OCI-M1 (cell line): ENCODE results near the gene FAM177B.
"Not testable (repeated sequence)": the region's sequence is repeated elsewhere in the genome, so short reads cannot be mapped to it uniquely, and the experiment has no call there.

Source experiments
- DNase-seq: peaks from one replicate; lab custom pipeline; 2025; lab: John Stamatoyannopoulos, UW

FAM177B gene

DNA sequence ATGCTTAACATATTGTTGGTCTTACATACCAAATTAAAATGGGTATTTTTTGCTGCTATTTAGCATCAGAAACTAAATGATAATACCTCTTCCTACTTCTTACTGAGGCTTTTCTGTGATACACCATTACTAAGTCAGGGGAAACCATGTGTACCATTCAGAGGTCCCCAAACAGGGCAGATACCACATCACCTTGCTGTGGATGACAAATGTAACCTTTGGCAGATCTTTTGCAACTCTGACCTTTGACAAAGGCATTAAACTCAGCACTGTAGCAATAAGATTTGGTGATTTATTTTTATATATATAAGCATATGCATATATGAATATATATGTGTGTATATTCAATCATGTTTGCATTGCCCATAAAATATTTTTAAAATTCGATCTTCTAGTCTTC is 2.9 kb downstream of the FAM177B start:
- no peak for DNase-seq

GRCh38 chr1:222741630-222742457 is 4.8 kb downstream of the FAM177B start:
- DNase-seq: not testable (repeated sequence)

GRCh38 chr1:222749927-222750326 is 12.9 kb downstream of the FAM177B start:
- no peak for DNase-seq

DNA sequence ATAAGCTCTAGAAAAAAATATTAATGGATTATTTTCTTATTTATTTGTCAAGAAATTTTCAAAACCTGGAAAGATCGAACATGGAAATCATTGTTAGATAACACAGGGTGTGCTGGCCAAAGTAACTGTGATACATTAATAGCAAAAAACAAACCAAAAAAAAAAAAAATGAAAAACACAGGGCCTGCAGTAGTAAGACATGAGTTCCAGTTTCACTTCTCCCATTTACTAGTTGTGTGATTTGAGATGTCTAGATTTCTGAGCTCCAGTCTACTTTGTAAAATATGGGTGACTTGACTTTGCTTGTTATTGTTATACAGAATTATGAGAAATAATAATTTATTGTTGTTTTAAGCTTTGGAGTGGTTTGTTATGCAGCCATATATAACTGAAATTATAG is 13.6 kb downstream of the FAM177B start:
- DNase-seq: no peak

DNA sequence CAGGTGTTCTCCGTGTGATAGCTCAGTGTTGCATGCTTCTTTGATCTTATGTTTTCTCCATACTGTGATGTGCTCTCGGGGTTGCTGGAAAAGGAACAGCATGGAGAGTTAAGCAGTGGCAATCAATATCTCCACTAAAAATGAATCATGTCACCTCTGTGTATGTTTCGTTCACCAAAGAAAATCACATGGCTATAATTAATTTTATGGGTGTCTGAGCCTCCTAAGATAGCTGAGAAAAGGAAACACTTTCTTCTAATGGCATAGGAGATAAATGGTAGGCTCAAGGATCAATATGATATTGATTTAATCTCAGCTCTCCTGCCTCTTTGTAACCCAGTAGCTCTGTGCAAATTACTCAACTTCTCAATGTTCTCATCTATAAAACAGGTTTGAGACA is 14.3 kb downstream of the FAM177B start:
- DNase-seq: no peak

- peak; percentile 24 for DNase-seq
Observed at GRCh38 chr1:222754366-222755139, 17.6 kb downstream of the FAM177B start.

DNA sequence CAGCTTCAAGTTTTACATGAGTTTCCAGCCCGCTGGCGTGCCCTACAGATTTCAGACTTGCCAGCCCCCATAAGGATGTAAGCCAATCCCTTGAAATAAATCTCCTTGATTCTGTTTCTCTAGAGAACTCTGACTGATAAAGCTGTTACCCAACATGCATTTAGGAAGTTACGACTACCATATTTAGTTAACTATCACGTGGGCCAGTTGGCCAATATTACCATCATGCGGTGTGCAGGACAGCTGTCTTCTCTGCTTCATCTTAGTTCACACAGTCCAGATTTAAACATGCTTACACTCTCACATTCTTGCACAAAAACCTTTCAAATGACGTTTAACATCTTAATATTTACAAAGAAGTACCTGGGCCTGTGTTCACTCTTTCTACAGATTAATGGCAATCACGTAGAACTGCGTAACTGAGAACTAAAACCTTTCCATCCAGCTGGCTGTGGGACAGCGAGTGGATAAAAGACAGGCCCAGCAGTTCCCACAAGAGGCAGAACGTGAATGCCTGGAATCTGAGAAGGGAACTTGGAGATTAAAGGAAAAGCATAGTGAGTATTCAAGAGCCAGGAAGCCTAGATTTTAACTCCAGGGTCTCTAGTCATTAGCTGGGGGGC is 20.8 kb downstream of the FAM177B start:
- DNase-seq: no peak

- DNase-seq: no peak
Observed at GRCh38 chr1:222759451-222760035, 22.5 kb downstream of the FAM177B start.

GRCh38 chr1:222761083-222761482 is 24.1 kb downstream of the FAM177B start:
- DNase-seq: no peak

- not testable (repeated sequence) for DNase-seq
Observed at GRCh38 chr1:222762178-222762577, 25.2 kb downstream of the FAM177B start.

GRCh38 chr1:222767152-222767571 is 30.2 kb downstream of the FAM177B start:
- DNase-seq: no peak

DNA sequence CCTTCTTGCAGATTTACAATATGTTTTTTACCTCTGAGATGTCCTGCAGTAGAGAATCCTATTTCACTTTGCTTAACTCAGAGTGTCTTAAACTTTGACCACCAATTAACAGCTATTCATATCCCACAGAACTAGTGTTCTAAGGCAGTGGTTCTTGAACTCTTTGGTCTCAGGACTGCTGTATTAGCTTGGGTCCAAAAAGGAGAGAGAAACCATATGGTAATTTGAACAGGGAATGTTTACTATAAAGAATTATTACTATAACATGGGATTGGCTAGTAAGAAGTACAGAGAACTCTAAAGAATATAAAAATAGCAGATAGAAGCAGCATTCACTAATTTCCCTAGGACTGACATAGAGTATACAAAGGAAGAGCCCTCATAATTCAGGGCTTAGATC is 31.6 kb downstream of the FAM177B start:
- no peak for DNase-seq

GRCh38 chr1:222769181-222769580 is 32.2 kb downstream of the FAM177B start:
- peak; percentile 59 for DNase-seq

GRCh38 chr1:222769971-222770620 is 33.1 kb downstream of the FAM177B start:
- DNase-seq: no peak

- no peak for DNase-seq
Observed at GRCh38 chr1:222772996-222773379, 36.0 kb downstream of the FAM177B start.

GRCh38 chr1:222777463-222777862 is 40.5 kb downstream of the FAM177B start:
- DNase-seq: no peak

DNA sequence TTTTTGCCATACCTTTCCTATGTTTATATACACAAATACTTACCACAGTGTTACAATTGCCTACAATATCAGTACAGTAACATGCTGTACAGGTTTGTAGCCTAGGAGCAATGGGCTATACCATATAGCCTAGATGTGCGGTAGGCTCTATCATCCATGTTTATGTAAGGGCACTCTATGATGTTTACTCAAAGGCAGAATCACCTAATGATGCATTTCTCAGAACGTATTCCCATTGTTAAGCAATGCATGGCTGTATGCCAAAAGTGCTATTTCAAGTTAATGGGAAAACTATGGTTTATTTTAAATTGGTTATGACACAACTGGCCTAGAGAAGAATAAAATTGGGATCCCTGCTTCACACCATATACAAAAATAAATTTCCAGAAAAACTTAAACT is 41.0 kb downstream of the FAM177B start:
- no peak for DNase-seq

DNA sequence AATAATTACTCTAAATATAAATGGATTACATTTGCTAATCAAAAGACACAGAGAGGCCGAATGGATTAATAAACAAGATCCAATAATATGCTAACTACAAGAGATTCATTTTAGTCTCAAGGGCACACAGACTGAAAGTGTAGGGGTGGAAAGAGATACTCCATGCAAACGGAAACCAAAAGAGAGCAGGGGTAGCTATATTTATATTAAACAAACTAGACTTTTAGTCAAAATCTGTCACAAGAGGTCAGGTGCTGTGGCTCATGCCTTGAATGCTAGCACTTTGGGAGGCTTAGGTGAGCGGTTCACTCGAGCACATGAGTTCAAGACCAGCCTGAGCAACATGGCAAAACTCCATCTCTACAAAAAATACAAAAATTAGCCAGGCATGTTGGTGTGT is 44.2 kb downstream of the FAM177B start:
- no peak for DNase-seq

GRCh38 chr1:222783051-222783450 is 46.0 kb downstream of the FAM177B start:
- DNase-seq: no peak

DNA sequence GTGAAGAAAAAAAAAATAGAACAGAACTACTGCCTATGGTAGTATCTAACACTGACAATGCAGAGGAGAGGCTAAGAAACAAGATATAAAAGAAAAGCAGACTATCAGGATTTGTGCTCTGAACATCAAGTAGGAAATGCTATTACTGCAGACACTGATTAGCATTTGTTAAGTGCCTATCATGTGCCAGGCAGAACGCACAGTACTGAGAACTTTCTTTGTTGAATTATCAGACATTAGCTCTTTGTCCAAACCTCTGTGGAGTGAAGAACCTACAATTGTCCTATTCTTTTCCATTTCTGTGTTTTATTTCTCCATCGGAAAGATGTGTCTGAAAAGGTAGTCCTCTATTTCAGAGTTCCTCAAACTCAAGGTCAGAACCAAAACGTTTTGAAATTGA is 47.4 kb downstream of the FAM177B start:
- no peak for DNase-seq

DNA sequence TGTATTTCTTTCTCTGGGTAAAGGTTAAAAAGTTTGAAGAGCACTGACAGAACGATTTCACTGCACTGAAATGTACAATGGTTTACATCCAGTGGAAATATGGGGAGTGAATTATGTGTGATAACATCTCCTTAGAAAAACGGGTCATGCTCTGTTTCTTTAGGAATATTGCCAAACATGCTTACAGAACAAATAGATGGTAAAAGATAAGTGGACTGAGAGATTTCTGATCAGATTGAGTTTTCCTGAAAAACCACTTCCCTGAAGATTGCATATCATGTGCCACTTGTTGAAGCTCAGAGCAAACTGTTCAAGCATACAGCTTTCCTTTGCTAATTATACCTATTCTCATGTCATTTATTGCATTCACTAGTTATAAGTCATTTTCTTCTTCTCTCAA is 47.9 kb downstream of the FAM177B start:
- no peak for DNase-seq

DNA sequence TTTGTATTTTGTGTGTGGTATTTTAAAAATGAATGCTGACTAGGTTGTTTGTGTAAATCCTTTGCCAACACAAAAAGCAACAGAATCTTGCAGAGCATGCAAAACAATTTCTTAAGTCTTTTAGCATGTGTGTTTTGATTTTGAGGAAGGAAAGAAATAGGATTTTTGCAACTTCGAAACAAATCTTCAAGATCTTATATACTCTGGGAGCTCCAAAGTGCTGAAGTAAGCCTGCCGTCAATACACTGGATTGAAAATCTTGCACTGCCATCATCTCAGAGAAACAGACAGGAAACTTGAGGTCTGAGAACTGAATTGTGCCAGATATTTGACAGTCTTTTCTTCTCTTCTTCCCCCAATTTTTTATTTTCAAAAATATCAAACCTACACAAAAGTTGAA is 48.5 kb downstream of the FAM177B start:
- DNase-seq: no peak
